Measurements from ENCODE around the gene TRMT1L. TPM values are rescaled to one million over a fixed set of nuclear protein-coding genes. Genes with fewer than 3 reads are reported as not detected.
"Not testable (repeated sequence)": the region's sequence is repeated elsewhere in the genome, so short reads cannot be mapped to it uniquely, and the experiment has no call there.

TRMT1L gene, protein sequence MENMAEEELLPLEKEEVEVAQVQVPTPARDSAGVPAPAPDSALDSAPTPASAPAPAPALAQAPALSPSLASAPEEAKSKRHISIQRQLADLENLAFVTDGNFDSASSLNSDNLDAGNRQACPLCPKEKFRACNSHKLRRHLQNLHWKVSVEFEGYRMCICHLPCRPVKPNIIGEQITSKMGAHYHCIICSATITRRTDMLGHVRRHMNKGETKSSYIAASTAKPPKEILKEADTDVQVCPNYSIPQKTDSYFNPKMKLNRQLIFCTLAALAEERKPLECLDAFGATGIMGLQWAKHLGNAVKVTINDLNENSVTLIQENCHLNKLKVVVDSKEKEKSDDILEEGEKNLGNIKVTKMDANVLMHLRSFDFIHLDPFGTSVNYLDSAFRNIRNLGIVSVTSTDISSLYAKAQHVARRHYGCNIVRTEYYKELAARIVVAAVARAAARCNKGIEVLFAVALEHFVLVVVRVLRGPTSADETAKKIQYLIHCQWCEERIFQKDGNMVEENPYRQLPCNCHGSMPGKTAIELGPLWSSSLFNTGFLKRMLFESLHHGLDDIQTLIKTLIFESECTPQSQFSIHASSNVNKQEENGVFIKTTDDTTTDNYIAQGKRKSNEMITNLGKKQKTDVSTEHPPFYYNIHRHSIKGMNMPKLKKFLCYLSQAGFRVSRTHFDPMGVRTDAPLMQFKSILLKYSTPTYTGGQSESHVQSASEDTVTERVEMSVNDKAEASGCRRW
- total RNA-seq (2014; rRNA removed; shearing (Covaris generic)), result 19.2 and 20.4 TPM in 2 replicates

GRCh38 chr1:185156854-185157598, at the start of gene TRMT1L, which contains the start of gene SWT1:
Gene TRMT1L (minus strand): TSS chr1:185156953. CDS start chr1:185156712, 241 bp downstream.
Gene SWT1 (plus strand): TSS chr1:185157167. CDS start chr1:185160842, 3,675 bp downstream.
- peak; percentile 99 for DNase-seq (ENCODE audit: low read depth)

GRCh38 chr1:185200889-185201288, 44.1 kb upstream of the TRMT1L start:
- DNase-seq (ENCODE audit: low read depth), result no peak

DNA sequence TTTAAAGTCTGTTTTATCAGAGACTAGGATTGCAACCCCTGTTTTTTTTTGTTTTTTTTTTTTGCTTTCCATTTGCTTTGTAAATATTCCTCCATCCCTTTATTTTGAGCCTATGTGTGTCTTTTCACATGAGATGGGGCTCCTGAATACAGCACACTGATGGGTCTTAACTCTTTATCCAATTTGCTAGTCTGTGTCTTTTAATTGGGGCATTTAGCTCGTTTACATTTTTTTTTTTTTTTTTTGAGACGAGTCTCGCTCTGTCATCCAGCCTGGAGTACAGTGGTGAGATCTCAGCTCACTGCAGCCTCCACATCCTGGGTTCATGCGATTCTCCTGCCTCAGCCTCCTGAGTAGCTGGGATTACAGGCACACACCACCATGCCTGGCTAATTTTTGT, 42.0 kb upstream of the TRMT1L start:
- DNase-seq (ENCODE audit: low read depth), result not testable (repeated sequence)

- DNase-seq (ENCODE audit: low read depth), result peak; percentile 19
Observed at GRCh38 chr1:185193756-185194155, 37.0 kb upstream of the TRMT1L start.

- DNase-seq (ENCODE audit: low read depth), result peak; percentile 44
Observed at GRCh38 chr1:185170291-185170848, 13.6 kb upstream of the TRMT1L start.

- DNase-seq (ENCODE audit: low read depth), result no peak
Observed at GRCh38 chr1:185166106-185166505, 9.4 kb upstream of the TRMT1L start.

- no peak for DNase-seq (ENCODE audit: low read depth)
Observed at GRCh38 chr1:185162491-185162890, 5.7 kb upstream of the TRMT1L start.

DNA sequence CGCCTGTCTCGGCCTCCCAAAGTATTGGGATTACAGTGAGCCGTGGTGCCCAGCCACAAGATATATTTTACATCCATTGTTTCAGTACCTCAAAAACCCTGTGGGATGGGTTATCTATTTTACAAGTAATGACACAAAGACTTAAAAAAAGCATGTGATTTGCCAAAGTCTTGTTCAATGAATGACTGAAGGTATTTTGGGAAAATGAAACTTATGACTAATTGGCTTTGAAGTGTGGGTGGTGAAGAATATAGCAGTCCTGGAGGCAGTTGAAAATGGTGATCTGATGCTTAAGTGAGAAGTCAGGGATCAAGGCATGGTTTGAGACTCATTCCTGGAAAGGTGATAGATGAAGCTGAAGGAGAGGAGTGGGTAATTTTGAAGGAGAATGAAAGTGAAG, 3.2 kb upstream of the TRMT1L start:
- DNase-seq (ENCODE audit: low read depth), result peak; percentile 34

- peak; percentile 4 for DNase-seq (ENCODE audit: low read depth)
Observed at GRCh38 chr1:185158800-185159199, 2.0 kb upstream of the TRMT1L start.

- peak; percentile 9 for DNase-seq (ENCODE audit: low read depth)
Observed at GRCh38 chr1:185157599-185158412, 1.1 kb upstream of the TRMT1L start.

- DNase-seq (ENCODE audit: low read depth), result no peak
Observed at GRCh38 chr1:185156288-185156853, 382 bp downstream of the TRMT1L start.

DNA sequence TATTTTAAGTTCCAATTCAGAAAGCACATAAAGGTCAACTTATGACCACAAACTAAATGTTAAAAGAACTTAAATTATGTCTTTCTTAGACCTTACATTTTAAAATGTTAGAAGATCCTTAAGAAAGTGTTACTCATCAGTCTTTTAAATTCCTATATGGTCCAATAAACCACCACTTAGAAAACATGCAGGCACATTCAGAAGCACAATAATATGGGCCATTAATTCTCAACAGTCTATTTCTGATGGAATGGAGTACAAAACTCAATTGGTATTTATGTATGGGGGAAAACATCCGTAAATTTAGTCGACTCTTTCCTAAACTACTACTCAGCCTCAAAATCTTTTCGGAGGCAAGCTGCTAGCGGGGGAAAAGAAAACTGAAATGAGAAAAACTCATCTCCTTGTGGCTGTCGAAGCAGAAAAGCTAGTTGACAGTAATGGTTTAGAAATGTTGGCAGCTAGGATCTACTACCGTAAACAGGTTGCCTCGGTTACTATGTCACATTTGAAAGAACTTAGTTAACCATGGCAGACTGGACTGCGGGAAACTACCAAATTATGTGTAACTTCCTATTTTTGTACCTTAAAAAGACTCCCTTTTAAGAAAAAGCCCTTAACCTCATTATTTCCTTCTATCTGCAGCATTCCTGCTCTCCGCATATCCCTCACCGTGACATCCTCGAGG, 1.0 kb downstream of the TRMT1L start:
- peak; percentile 33 for DNase-seq (ENCODE audit: low read depth)

- DNase-seq (ENCODE audit: low read depth), result peak; percentile 8
Observed at GRCh38 chr1:185154912-185155513, 1.7 kb downstream of the TRMT1L start.

DNA sequence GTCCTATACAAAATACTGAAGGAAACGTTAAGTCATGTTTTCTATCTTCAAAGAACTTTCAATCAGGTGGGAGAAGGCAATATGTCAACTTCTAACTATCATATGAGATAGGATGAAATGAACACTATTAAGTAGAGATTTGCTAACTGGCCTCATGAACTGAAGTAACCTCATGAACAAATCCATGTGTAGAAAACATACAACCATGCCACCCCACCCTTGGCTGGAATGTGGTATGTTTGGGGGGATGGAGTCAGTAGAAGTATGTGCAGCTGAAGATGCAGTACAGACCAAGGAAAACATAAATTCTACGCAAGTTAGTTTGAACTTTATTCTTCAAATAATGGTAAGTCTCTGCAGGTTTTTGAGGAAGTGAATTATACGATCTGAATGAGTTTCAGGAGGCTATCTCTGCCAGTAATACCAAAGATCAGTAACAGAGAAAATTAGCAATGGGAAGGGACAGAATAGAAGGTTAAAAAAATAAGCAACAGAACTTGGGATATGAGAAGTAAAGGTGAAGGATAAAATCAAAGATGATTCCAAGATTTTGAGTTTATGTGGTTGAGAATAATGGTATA, 4.5 kb downstream of the TRMT1L start:
- DNase-seq (ENCODE audit: low read depth), result no peak

GRCh38 chr1:185151215-185151614, 5.5 kb downstream of the TRMT1L start:
- DNase-seq (ENCODE audit: low read depth), result no peak

- no peak for DNase-seq (ENCODE audit: low read depth)
Observed at GRCh38 chr1:185144233-185144632, 12.5 kb downstream of the TRMT1L start.

DNA sequence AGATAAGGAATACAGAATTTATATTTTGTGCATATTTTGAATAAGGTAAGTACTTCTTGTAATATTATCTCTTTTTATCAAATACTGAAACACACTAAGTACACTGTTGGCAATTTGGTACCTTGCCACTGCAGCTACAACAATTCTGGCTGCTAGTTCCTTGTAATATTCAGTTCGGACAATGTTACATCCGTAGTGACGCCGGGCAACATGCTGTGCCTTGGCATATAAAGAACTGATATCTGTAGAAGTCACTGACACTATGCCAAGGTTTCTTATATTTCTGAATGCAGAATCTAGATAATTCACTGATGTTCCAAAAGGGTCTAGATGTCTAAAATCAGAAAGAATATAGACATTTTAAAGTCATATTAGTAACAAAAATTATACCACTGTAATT, 17.5 kb downstream of the TRMT1L start:
- DNase-seq (ENCODE audit: low read depth), result no peak

- no peak for DNase-seq (ENCODE audit: low read depth)
Observed at GRCh38 chr1:185137896-185138545, 18.7 kb downstream of the TRMT1L start.

DNA sequence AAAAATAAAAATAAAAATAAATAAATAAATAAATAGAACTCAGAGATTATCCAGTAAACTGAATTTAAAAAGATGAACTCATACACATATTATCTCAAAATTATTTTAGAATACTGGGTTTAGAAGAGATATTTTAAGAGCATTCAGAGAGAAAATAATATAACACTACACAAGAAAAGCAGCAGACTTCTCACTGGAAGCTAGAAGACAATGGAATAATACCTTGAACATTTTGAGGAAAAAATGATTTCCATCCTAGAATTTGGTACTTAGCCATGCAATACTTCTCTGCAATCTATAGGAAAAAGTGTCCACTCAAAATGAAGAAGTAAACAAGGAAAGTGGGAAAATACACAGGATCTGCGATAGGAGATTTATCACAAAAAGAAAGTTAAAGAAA, 24.2 kb downstream of the TRMT1L start:
- no peak for DNase-seq (ENCODE audit: low read depth)
